Neural cell (in vitro differentiated cells): Measurements from ENCODE around the gene FLII. TPM values are rescaled to one million over a fixed set of nuclear protein-coding genes. Genes with fewer than 3 reads are reported as not detected.

Experiments used
- H2AFZ ChIP-seq: fragments of 200-600, 300-800 bp; sonication (generic), shearing (Covaris generic); 2 replicates; pipeline ENCODE4 v1.6.0; 2014; ENCODE audit warnings: low read depth, mild to moderate bottlenecking, antibody characterized with exemption, low read length, moderate library complexity
- H3F3A ChIP-seq: fragments of 200-600 bp; shearing (Covaris generic); 2 replicates; pipeline ENCODE4 v1.6.1; 2016; ENCODE audit warnings: mild to moderate bottlenecking, moderate library complexity, mixed read lengths, antibody characterized with exemption, low read length; ENCODE audit not compliant: insufficient read depth, poor library complexity, severe bottlenecking
- H3K27ac ChIP-seq: fragments of 200-600, 300-800 bp; sonication (generic), shearing (Covaris generic); 2 replicates; pipeline ENCODE4 v1.5.1; 2014; ENCODE audit warnings: mild to moderate bottlenecking, low read length, moderate library complexity
- H3K27me3 ChIP-seq: fragments of 300-800, 200-600 bp; sonication (generic), shearing (Covaris generic); 2 replicates; pipeline ENCODE4 v1.6.0; 2014; ENCODE audit warnings: mild to moderate bottlenecking, low read depth, low read length, moderate library complexity; ENCODE audit not compliant: insufficient read depth
- H3K36me3 ChIP-seq: fragments of 300-800, 200-600 bp; sonication (generic), shearing (Covaris generic); 2 replicates; pipeline ENCODE4 v1.5.1; 2014; ENCODE audit warnings: mild to moderate bottlenecking, antibody characterized with exemption, low read length, moderate library complexity; ENCODE audit not compliant: insufficient read depth
- H3K4me2 ChIP-seq: fragments of 300-800, 200-600 bp; sonication (generic), shearing (Covaris generic); 2 replicates; pipeline ENCODE4 v1.6.0; 2014; ENCODE audit warnings: mild to moderate bottlenecking, low read length
- H3K4me3 ChIP-seq: fragments of 300-800, 200-600 bp; sonication (generic), shearing (Covaris generic); 2 replicates; pipeline ENCODE4 v1.5.1; 2014; ENCODE audit warnings: mild to moderate bottlenecking, low read length, moderate library complexity
- H3K79me2 ChIP-seq: fragments of 200-600 bp; shearing (Covaris generic); replicated peaks from 2 replicates; pipeline ENCODE4 v1.6.0; 2014; ENCODE audit warnings: mild to moderate bottlenecking, low read length, moderate library complexity; ENCODE audit not compliant: insufficient read depth
- H3K9ac ChIP-seq: fragments of 300-800, 200-600 bp; sonication (generic), shearing (Covaris generic); 2 replicates; pipeline ENCODE4 v1.6.1; 2016; ENCODE audit warnings: mild to moderate bottlenecking, low read length, mixed read lengths
- H3K9me2 ChIP-seq: fragments of 200-600 bp; shearing (Covaris generic); 2 replicates; pipeline ENCODE4 v1.6.1; 2016; ENCODE audit warnings: mild to moderate bottlenecking, low read length, mixed read lengths; ENCODE audit not compliant: insufficient read depth
- H3K9me3 ChIP-seq: fragments of 200-600, 300-800 bp; sonication (generic), shearing (Covaris generic); 2 replicates; pipeline ENCODE4 v1.6.1; 2016; ENCODE audit warnings: mild to moderate bottlenecking, mixed run types, low read length, moderate library complexity, mixed read lengths
- H4K20me1 ChIP-seq: fragments of 200-600 bp; shearing (Covaris generic); 2 replicates; pipeline ENCODE4 v1.6.1; 2016; ENCODE audit warnings: mild to moderate bottlenecking, mixed run types; ENCODE audit not compliant: insufficient read depth
- CTCF ChIP-seq: fragments of 450-650 bp; IDR thresholded peaks from 2 replicates; pipeline ENCODE4 v1.5.1; 2014; ENCODE audit warnings: antibody characterized with exemption, mild to moderate bottlenecking, moderate library complexity; ENCODE audit not compliant: poor library complexity, severe bottlenecking
- EP300 ChIP-seq: fragments of 450-650 bp; conservative IDR thresholded peaks from 2 replicates; pipeline ENCODE4 v1.6.1; 2014; ENCODE audit warnings: antibody characterized with exemption, mild to moderate bottlenecking, moderate library complexity; ENCODE audit not compliant: poor library complexity, severe bottlenecking
- EZH2 ChIP-seq: fragments of 200-600, 300-800 bp; shearing (Covaris generic), sonication (generic); IDR thresholded peaks from 2 replicates; pipeline ENCODE4 v1.6.1; 2014; ENCODE audit warnings: antibody characterized with exemption, low read length, borderline replicate concordance, mild to moderate bottlenecking; ENCODE audit not compliant: insufficient read depth, poor library complexity, severe bottlenecking
- MXI1 ChIP-seq: fragments of 450-650 bp; conservative IDR thresholded peaks from 2 replicates; pipeline ENCODE4 v1.6.1; 2014; ENCODE audit warnings: antibody characterized with exemption, mild to moderate bottlenecking; ENCODE audit not compliant: poor library complexity, severe bottlenecking
- POLR2AphosphoS5 ChIP-seq: IDR thresholded peaks from 2 replicates; pipeline ENCODE4 v1.6.1; 2012
- RAD21 ChIP-seq: fragments of 450-650 bp; conservative IDR thresholded peaks from 2 replicates; pipeline ENCODE4 v1.6.1; 2014; ENCODE audit warnings: antibody characterized with exemption, mild to moderate bottlenecking, moderate library complexity
- REST ChIP-seq: IDR thresholded peaks from 2 replicates; pipeline ENCODE4 v1.6.1; 2012; ENCODE audit warnings: borderline replicate concordance
- SMC3 ChIP-seq: fragments of 450-650 bp; conservative IDR thresholded peaks from 2 replicates; pipeline ENCODE4 v1.6.1; 2014; ENCODE audit warnings: antibody characterized with exemption, mild to moderate bottlenecking, moderate library complexity; ENCODE audit not compliant: poor library complexity
- TAF1 ChIP-seq: IDR thresholded peaks from 2 replicates; pipeline ENCODE4 v1.6.1; 2012; ENCODE audit warnings: low read depth
- polyA plus RNA-seq: library from polyadenylated mRNA; depleted of rRNA; stranded (reverse); fragments of >200 nt; gene quantifications from 2 replicates; pipeline ENCODE4 v1.2.3, GENCODE V29; 2014

The FLII gene
- polyA plus RNA-seq, 1 donor from 2014 or later, result 93.0 TPM

GRCh38 chr17:18246109-18246725 is 12.3 kb downstream of the FLII start:
- Histone ChIP-seq H3K9ac (no peak overlapping the region), H3K36me3 (peaks cover 5% of the 10 kb centered on the region), H3K9me2 (no peaks in the 10 kb centered on the region), H3K79me2 (no peaks in the 10 kb centered on the region), H3K27ac (no peak overlapping the region), H4K20me1 (no peaks in the 10 kb centered on the region), H3K4me2 (no peak overlapping the region), H3K9me3 (no peaks in the 10 kb centered on the region), H3K4me3 (no peak overlapping the region), H2AFZ (no peak overlapping the region), H3K27me3 (no peaks in the 10 kb centered on the region), H3F3A (no peaks in the 10 kb centered on the region)
- TF ChIP-seq RAD21 (no peak), POLR2AphosphoS5 (no peak), REST (no peak), EP300 (no peak), MXI1 (no peak), SMC3 (no peak), EZH2 (no peak), CTCF (no peak), TAF1 (no peak)

- Histone ChIP-seq H3F3A (no peaks in the 10 kb centered on the region), H3K36me3 (peaks cover 5% of the 10 kb centered on the region), H3K27me3 (no peaks in the 10 kb centered on the region), H3K9ac (no peak overlapping the region), H3K4me3 (no peak overlapping the region), H3K9me3 (no peaks in the 10 kb centered on the region), H4K20me1 (no peaks in the 10 kb centered on the region), H3K79me2 (no peaks in the 10 kb centered on the region), H3K9me2 (no peaks in the 10 kb centered on the region), H3K4me2 (no peak overlapping the region), H2AFZ (no peak overlapping the region), H3K27ac (no peak overlapping the region)
- no peak for TF ChIP-seq SMC3
- no peak for TF ChIP-seq REST
- TF ChIP-seq MXI1, result no peak
- peak; percentile 20 for TF ChIP-seq POLR2AphosphoS5
Observed at GRCh38 chr17:18245038-18245776, 13.3 kb downstream of the FLII start.
